Measurements from ENCODE around the gene ALDH1L1. TPM values are rescaled to one million over a fixed set of nuclear protein-coding genes. Genes with fewer than 3 reads are reported as not detected.

The ALDH1L1 gene
- total and polyA plus RNA-seq, 9 of the 15 experiments (the other 6 are each of a cell fraction or from before 2014, with no cell fraction given), result 0.06 to 1.9 (median 0.57) TPM; not detected in 1

DNA sequence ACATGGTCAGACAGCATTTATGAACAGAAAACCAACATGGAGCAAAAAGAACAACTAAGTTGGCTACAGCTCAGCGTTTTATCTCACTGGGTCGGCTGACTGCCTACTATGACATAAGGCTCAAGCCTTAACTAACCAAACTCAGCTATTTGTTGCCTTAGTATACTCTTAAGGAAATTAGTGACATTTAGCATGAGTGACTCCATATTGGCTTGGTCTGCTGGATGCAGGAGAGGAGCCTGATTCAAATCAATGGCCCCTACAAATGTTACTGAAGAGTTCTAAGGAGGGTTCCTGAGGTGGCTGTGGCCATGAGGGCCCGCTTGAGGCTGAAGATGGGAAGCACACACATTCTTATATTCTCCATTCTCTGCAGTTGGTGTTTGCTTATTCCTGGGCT, 20.1 kb upstream of the ALDH1L1 start (continued):
- TF ChIP-seq, protein P1, sequence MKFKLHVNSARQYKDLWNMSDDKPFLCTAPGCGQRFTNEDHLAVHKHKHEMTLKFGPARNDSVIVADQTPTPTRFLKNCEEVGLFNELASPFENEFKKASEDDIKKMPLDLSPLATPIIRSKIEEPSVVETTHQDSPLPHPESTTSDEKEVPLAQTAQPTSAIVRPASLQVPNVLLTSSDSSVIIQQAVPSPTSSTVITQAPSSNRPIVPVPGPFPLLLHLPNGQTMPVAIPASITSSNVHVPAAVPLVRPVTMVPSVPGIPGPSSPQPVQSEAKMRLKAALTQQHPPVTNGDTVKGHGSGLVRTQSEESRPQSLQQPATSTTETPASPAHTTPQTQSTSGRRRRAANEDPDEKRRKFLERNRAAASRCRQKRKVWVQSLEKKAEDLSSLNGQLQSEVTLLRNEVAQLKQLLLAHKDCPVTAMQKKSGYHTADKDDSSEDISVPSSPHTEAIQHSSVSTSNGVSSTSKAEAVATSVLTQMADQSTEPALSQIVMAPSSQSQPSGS (CRISPR knock-in tag; IDR thresholded peaks at IDR 0.05), result no peak
- TF ChIP-seq C11orf30 (IDR thresholded peaks at IDR 0.05; ENCODE audit: low read depth) (no peak), KAT2B (IDR thresholded peaks at IDR 0.05; ENCODE audit: low read depth, low read length) (no peak), RBM25 (IDR thresholded peaks at IDR 0.05; ENCODE audit: low read depth, low read length, severe bottlenecking) (no peak), ELF1 (tag; IDR thresholded peaks at IDR 0.05) (no peak), CBX5 (IDR thresholded peaks at IDR 0.05; ENCODE audit: borderline replicate concordance, low read depth) (no peak)
- TF ChIP-seq, protein P2, sequence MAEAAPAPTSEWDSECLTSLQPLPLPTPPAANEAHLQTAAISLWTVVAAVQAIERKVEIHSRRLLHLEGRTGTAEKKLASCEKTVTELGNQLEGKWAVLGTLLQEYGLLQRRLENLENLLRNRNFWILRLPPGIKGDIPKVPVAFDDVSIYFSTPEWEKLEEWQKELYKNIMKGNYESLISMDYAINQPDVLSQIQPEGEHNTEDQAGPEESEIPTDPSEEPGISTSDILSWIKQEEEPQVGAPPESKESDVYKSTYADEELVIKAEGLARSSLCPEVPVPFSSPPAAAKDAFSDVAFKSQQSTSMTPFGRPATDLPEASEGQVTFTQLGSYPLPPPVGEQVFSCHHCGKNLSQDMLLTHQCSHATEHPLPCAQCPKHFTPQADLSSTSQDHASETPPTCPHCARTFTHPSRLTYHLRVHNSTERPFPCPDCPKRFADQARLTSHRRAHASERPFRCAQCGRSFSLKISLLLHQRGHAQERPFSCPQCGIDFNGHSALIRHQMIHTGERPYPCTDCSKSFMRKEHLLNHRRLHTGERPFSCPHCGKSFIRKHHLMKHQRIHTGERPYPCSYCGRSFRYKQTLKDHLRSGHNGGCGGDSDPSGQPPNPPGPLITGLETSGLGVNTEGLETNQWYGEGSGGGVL (CRISPR knock-in tag; IDR thresholded peaks at IDR 0.05), result peak; percentile 56; the same call in 1 of the 2 replicates
- TF ChIP-seq, protein P3, sequence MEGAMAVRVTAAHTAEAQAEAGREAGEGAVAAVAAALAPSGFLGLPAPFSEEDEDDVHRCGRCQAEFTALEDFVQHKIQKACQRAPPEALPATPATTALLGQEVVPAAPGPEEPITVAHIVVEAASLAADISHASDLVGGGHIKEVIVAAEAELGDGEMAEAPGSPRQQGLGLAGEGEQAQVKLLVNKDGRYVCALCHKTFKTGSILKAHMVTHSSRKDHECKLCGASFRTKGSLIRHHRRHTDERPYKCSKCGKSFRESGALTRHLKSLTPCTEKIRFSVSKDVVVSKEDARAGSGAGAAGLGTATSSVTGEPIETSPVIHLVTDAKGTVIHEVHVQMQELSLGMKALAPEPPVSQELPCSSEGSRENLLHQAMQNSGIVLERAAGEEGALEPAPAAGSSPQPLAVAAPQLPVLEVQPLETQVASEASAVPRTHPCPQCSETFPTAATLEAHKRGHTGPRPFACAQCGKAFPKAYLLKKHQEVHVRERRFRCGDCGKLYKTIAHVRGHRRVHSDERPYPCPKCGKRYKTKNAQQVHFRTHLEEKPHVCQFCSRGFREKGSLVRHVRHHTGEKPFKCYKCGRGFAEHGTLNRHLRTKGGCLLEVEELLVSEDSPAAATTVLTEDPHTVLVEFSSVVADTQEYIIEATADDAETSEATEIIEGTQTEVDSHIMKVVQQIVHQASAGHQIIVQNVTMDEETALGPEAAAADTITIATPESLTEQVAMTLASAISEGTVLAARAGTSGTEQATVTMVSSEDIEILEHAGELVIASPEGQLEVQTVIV (CRISPR knock-in tag; IDR thresholded peaks at IDR 0.05; ENCODE audit: borderline replicate concordance), result no peak
- TF ChIP-seq, protein P4, sequence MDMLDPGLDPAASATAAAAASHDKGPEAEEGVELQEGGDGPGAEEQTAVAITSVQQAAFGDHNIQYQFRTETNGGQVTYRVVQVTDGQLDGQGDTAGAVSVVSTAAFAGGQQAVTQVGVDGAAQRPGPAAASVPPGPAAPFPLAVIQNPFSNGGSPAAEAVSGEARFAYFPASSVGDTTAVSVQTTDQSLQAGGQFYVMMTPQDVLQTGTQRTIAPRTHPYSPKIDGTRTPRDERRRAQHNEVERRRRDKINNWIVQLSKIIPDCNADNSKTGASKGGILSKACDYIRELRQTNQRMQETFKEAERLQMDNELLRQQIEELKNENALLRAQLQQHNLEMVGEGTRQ (CRISPR knock-in tag; IDR thresholded peaks at IDR 0.05), result no peak
